ENCODE data around the gene ETFB. TPM values are rescaled to one million over a fixed set of nuclear protein-coding genes. Genes with fewer than 3 reads are reported as not detected.
A peak's percentile ranks its signal among the peaks of the same experiment; 100 is the strongest.

Gene ETFB
- total RNA-seq, 1 donor from 2014 or later = 58.8 TPM

DNA sequence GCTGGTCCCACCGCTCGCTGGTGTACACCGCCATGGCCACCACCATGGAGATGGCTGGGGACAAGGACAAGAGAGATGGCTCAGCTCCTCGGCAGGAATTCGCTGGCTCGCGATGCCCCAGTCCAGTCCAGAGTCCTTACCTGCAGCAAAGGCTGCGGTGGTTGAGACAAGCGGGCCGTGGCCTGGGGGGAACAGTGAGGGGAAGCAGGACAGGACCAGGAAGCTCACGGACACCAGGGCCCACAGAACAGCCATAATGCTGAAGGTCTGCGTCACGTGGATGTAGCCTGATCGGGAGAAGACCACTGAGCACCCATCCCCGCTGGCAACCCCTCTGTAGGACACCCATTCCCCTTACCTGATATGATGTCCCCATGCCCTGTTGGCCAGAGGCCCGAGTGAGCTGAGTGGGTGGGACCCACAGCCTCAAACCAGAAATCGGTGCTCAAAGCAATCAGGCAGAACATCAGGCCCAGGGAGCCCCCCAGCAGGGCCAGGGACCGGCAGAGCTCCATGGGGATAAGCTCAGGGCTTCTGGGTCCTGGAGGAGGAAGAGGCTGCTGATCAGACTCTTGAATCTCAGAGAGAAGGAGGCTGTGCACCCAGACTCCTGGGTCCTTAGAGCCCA is 5.9 kb upstream of the ETFB start:
- H3K27me3 Mint-ChIP-seq (ENCODE audit: unreplicated experiment) = no peaks in the 10 kb centered on the region
- DNase-seq (ENCODE audit: extremely low spot score, unreplicated experiment) = no peak
- no peaks in the 10 kb centered on the region for H3K36me3 Mint-ChIP-seq (ENCODE audit: unreplicated experiment)
- H3K9me3 Mint-ChIP-seq (ENCODE audit: unreplicated experiment) = no peaks in the 10 kb centered on the region
- TF ChIP-seq, protein P1, sequence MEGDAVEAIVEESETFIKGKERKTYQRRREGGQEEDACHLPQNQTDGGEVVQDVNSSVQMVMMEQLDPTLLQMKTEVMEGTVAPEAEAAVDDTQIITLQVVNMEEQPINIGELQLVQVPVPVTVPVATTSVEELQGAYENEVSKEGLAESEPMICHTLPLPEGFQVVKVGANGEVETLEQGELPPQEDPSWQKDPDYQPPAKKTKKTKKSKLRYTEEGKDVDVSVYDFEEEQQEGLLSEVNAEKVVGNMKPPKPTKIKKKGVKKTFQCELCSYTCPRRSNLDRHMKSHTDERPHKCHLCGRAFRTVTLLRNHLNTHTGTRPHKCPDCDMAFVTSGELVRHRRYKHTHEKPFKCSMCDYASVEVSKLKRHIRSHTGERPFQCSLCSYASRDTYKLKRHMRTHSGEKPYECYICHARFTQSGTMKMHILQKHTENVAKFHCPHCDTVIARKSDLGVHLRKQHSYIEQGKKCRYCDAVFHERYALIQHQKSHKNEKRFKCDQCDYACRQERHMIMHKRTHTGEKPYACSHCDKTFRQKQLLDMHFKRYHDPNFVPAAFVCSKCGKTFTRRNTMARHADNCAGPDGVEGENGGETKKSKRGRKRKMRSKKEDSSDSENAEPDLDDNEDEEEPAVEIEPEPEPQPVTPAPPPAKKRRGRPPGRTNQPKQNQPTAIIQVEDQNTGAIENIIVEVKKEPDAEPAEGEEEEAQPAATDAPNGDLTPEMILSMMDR (IDR thresholded peaks at IDR 0.05) = no peak
- no peak overlapping the region for H3K4me3 Mint-ChIP-seq (ENCODE audit: unreplicated experiment)
- no peak overlapping the region for H3K27ac Mint-ChIP-seq (ENCODE audit: unreplicated experiment)
- peaks cover 10% of the 10 kb centered on the region for H3K4me1 Mint-ChIP-seq (ENCODE audit: unreplicated experiment)

DNA sequence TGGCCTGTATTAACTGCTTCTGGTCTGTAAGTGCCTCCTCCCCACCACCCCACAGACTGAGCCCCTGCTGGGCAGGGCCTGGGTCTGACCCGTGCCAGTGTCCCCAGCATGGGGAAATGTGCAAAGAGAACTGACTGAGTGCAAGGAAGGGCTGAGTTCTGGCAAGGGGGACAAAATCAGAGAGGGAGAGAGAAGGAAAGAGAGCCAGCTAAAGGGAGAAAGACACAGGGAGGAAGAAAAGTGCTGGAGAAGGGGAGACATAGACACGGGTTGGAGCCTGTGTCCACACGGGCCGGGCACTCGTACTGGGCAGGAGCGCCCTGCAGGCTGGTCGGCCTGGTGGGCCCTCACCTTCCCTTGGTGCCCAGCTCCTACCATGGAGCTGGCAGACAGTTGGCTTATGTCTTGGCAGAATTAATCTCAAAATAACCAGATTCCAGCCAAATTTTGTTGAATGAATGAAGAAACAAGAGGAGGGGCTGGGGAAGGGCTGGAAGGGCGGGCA is 5.0 kb upstream of the ETFB start:
- Mint-ChIP-seq H3K27ac (ENCODE audit: unreplicated experiment) (no peak overlapping the region), H3K9me3 (ENCODE audit: unreplicated experiment) (no peaks in the 10 kb centered on the region), H3K27me3 (ENCODE audit: unreplicated experiment) (no peaks in the 10 kb centered on the region), H3K4me1 (ENCODE audit: unreplicated experiment) (peaks cover 14% of the 10 kb centered on the region), H3K36me3 (ENCODE audit: unreplicated experiment) (no peaks in the 10 kb centered on the region), H3K4me3 (ENCODE audit: unreplicated experiment) (no peak overlapping the region)
- DNase-seq (ENCODE audit: extremely low spot score, unreplicated experiment) = no peak
- TF ChIP-seq, protein P1 (IDR thresholded peaks at IDR 0.05) = no peak

DNA sequence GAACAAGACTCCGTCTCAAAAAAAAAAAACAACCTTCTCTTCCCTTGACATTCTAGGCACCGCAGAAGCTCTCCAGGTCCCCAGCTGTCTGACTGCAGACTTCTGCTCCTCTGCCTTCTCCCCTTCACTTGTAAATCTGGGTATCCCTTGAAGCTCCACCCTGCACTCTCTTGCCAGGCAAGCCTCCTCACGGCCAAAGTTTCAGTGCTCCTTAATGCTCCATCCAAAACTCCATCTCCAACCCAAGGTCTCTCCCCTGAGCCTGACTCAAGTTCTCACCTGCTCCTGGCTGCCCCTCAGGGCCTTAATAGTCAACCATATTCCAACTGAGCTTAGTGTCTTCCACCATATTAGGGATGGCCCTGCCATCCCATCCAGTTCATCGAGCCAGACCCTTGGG is 4.0 kb upstream of the ETFB start:
- Mint-ChIP-seq H3K27ac (ENCODE audit: unreplicated experiment) (peak overlapping the region; percentile 16), H3K9me3 (ENCODE audit: unreplicated experiment) (no peaks in the 10 kb centered on the region), H3K36me3 (ENCODE audit: unreplicated experiment) (no peaks in the 10 kb centered on the region), H3K27me3 (ENCODE audit: unreplicated experiment) (no peaks in the 10 kb centered on the region), H3K4me3 (ENCODE audit: unreplicated experiment) (no peak overlapping the region), H3K4me1 (ENCODE audit: unreplicated experiment) (peaks cover 18% of the 10 kb centered on the region)
- no peak for DNase-seq (ENCODE audit: extremely low spot score, unreplicated experiment)
- TF ChIP-seq, protein P1 (IDR thresholded peaks at IDR 0.05) = no peak

DNA sequence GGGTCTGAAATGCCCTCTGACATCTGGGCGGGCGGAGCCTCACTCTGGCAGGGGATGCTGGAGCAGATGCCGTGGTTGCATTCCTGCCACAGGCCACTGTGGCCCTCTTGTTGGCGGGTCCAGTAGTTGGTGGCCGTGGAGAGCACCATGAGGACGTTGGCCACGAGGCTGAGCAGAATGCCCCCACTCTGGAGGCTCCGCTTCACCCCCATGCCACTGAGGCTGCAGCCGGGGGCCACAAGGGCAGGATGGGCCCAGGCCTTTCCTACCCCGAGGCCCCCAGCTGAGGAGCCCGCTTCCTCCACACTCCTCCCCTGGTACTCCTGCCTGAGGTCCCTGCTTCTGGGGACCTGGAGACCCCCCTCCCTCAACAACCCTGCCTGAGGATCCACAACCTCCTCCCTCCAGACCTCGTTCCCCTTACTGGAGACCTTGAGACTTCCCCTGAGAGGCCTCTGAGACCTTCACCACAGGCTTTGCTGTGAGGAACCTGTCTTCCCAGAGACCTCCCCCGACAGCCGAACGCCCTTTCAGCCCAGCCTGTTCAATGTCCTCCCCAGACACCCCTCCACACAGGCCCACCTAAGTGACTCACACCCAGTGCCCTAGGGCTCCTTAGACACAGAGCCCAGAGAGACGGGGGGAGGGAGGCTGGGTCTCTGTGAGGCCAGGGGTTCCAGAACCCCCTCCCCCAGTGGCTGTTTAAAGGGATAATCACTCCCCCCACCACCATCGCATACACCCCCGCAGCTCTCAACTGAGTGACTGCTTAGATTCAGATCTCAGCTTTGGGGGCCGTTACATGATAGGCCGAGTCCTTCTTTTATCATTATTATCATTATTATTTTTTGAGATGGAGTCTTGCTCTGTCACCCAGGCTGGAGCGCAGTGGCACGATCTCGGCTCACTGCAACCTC is 2.4 kb upstream of the ETFB start, which contains the start of gene CLDND2:
CLDND2 (minus strand) TSS at position 638 of the 917 bp plus-strand sequence; CDS start at position 212, 426 bp downstream.
- Mint-ChIP-seq H3K27me3 (ENCODE audit: unreplicated experiment) (no peaks in the 10 kb centered on the region), H3K27ac (ENCODE audit: unreplicated experiment) (peak within 1 kb of the TSS; percentile 97), H3K4me1 (ENCODE audit: unreplicated experiment) (peaks cover 30% of the 10 kb centered on the region), H3K9me3 (ENCODE audit: unreplicated experiment) (no peaks in the 10 kb centered on the region), H3K36me3 (ENCODE audit: unreplicated experiment) (no peaks in the 10 kb centered on the region), H3K4me3 (ENCODE audit: unreplicated experiment) (peak within 1 kb of the TSS; percentile 89)
- TF ChIP-seq, protein P1 (IDR thresholded peaks at IDR 0.05) = no peak
- DNase-seq (ENCODE audit: extremely low spot score, unreplicated experiment) = no peak

Data from osteocyte (in vitro differentiated cells).